ENCODE data around the gene SUSD3. TPM values are rescaled to one million over a fixed set of nuclear protein-coding genes. Genes with fewer than 3 reads are reported as not detected.

The SUSD3 gene
- total and polyA plus RNA-seq, 8 donors, result 1.7 to 4.5 (median 2.6) TPM; not detected in 2

- Histone ChIP-seq H3K4me3 (no peak overlapping the region), H3K4me1 (peaks cover 43 to 66% (median 50%) of the 10 kb centered on the region in 4 donors), H3K27me3 (no peaks in the 10 kb centered on the region), H3K36me3 (peaks cover 21 to 56% (median 50%) of the 10 kb centered on the region in 4 donors), H3K27ac (peak overlapping the region in 1 of 5 donors; percentile 96), H3K9me3 (no peaks in the 10 kb centered on the region)
- no peak for TF ChIP-seq POLR2A (IDR thresholded peaks at IDR 0.05)
- TF ChIP-seq EP300 (IDR thresholded peaks at IDR 0.05), result no peak
- TF ChIP-seq CTCF (IDR thresholded peaks at IDR 0.05), result no peak
- 93 to 95% (median 94%) methylated on average over 10 of the region's 10 CpGs for WGBS, 5 donors
- DNase-seq, result no peak
- intact Hi-C loops (cut with DNase I; ENCODE audit: low total_unique reads), result no loop called here
Observed at GRCh38 chr9:93125331-93125894, 66.9 kb downstream of the SUSD3 start.

- WGBS, 5 donors, result 79 to 84% (median 82%) methylated on average over 22 to 23 of the region's 23 CpGs
- Histone ChIP-seq H3K27me3 (no peaks in the 10 kb centered on the region), H3K9me3 (no peaks in the 10 kb centered on the region), H3K4me3 (no peak overlapping the region), H3K36me3 (peaks cover 19 to 54% (median 47%) of the 10 kb centered on the region in 4 donors), H3K4me1 (peaks cover 44 to 66% (median 53%) of the 10 kb centered on the region in 4 donors), H3K27ac (peak overlapping the region in 4 of 5 donors; percentile 49 to 96 (median 82))
- peak in 1 of 2 donors; percentile 36 for DNase-seq
- intact Hi-C loops (cut with DNase I; ENCODE audit: low total_unique reads), result no loop called here
- TF ChIP-seq POLR2A (IDR thresholded peaks at IDR 0.05), result no peak
- TF ChIP-seq CTCF (IDR thresholded peaks at IDR 0.05), result no peak
- TF ChIP-seq EP300 (IDR thresholded peaks at IDR 0.05), result no peak
- TF ChIP-seq POLR2AphosphoS5 (IDR thresholded peaks at IDR 0.05), result no peak
Observed at GRCh38 chr9:93126151-93126781, 67.8 kb downstream of the SUSD3 start.

- intact Hi-C loops (cut with DNase I; ENCODE audit: low total_unique reads), result no loop called here
- H3K4me3 ChIP-seq, result peak overlapping the region in 2 of 4 donors; percentile 4 to 5
- no peaks in the 10 kb centered on the region for H3K27me3 ChIP-seq
- peak overlapping the region in 4 of 5 donors; percentile 49 to 96 (median 82) for H3K27ac ChIP-seq
- WGBS, 5 donors, result 42 to 53% (median 49%) methylated on average over 15 to 18 of the region's 18 CpGs
- H3K9me3 ChIP-seq, result no peaks in the 10 kb centered on the region
- peak in 1 of 2 donors; percentile 89 for DNase-seq
- peaks cover 15 to 47% (median 41%) of the 10 kb centered on the region in 4 donors for H3K36me3 ChIP-seq
- TF ChIP-seq POLR2A (IDR thresholded peaks at IDR 0.05), result no peak
- H3K4me1 ChIP-seq, result peaks cover 50 to 66% (median 60%) of the 10 kb centered on the region in 4 donors
Observed at GRCh38 chr9:93126825-93127368, 68.4 kb downstream of the SUSD3 start.

- 36 to 57% (median 43%) methylated on average over 4 to 8 of the region's 8 CpGs for WGBS, 5 donors
- DNase-seq, result peak in 1 of 2 donors; percentile 63
- H3K9me3 ChIP-seq, result no peaks in the 10 kb centered on the region
- H3K36me3 ChIP-seq, result peaks cover 15 to 42% (median 38%) of the 10 kb centered on the region in 4 donors
- peak overlapping the region in 1 of 4 donors; percentile 4 for H3K4me3 ChIP-seq
- no peak for TF ChIP-seq POLR2A (IDR thresholded peaks at IDR 0.05)
- no peak for TF ChIP-seq POLR2AphosphoS5 (IDR thresholded peaks at IDR 0.05)
- TF ChIP-seq EP300 (IDR thresholded peaks at IDR 0.05), result no peak
- TF ChIP-seq CTCF (IDR thresholded peaks at IDR 0.05), result no peak
- intact Hi-C loops (cut with DNase I; ENCODE audit: low total_unique reads), result no loop called here
- peaks cover 56 to 71% (median 65%) of the 10 kb centered on the region in 4 donors for H3K4me1 ChIP-seq
- peak overlapping the region; percentile 19 to 96 (median 67) for H3K27ac ChIP-seq
- H3K27me3 ChIP-seq, result no peaks in the 10 kb centered on the region
Observed at GRCh38 chr9:93127395-93127911, 69.0 kb downstream of the SUSD3 start.
